HepG2 (cell line): ENCODE measurements around the gene FCER1G. TPM values are rescaled to one million over a fixed set of nuclear protein-coding genes. Genes with fewer than 3 reads are reported as not detected.

Experiments used
- FLYWCH1 ChIP-seq: sonication (generic); formaldehyde crosslinking; IDR thresholded peaks from 2 replicates; pipeline ENCODE4 v1.8.1; 2023; ENCODE audit warnings: mild to moderate bottlenecking, missing genetic modification reagents
- IRF9 ChIP-seq: sonication (generic); formaldehyde crosslinking; IDR thresholded peaks from 2 replicates; pipeline ENCODE4 v1.8.0; 2022; ENCODE audit warnings: missing genetic modification reagents, mild to moderate bottlenecking, borderline replicate concordance
- KAT8 ChIP-seq: IDR thresholded peaks from 2 replicates; pipeline ENCODE4 v1.6.1; 2016; ENCODE audit warnings: missing genetic modification reagents, missing compliant biosample characterization
- NAIF1 ChIP-seq: sonication (generic); formaldehyde crosslinking; IDR thresholded peaks from 2 replicates; pipeline ENCODE4 v1.5.0; 2020; ENCODE audit warnings: mild to moderate bottlenecking, missing genetic modification reagents, borderline replicate concordance
- TCF7 ChIP-seq: sonication (generic); IDR thresholded peaks from 2 replicates; pipeline ENCODE4 v1.6.1; 2016; ENCODE audit warnings: antibody characterized with exemption, low read depth
- ZBTB42 ChIP-seq: sonication (generic); formaldehyde crosslinking; IDR thresholded peaks from 2 replicates; pipeline ENCODE4 v1.5.0; 2020; ENCODE audit warnings: mild to moderate bottlenecking, missing genetic modification reagents
- ZNF354B ChIP-seq: sonication (generic); formaldehyde crosslinking; IDR thresholded peaks from 2 replicates; pipeline ENCODE4 v1.8.0; 2022; ENCODE audit warnings: mild to moderate bottlenecking, missing genetic modification reagents
- ZNF407 ChIP-seq: sonication (generic); formaldehyde crosslinking; IDR thresholded peaks from one replicate; pipeline ENCODE4 v1.5.1; 2020; ENCODE audit warnings: mild to moderate bottlenecking, missing genetic modification reagents; ENCODE audit errors: not compliant biosample characterization
- ZNF441 ChIP-seq: sonication (generic); formaldehyde crosslinking; IDR thresholded peaks from 2 replicates; pipeline ENCODE4 v1.7.0; 2021; ENCODE audit warnings: missing genetic modification reagents, borderline replicate concordance
- ZNF552 ChIP-seq: sonication (generic); formaldehyde crosslinking; IDR thresholded peaks from 2 replicates; pipeline ENCODE4 v1.9.0; 2022; ENCODE audit warnings: missing genetic modification reagents, mild to moderate bottlenecking, borderline replicate concordance
- ZNF597 ChIP-seq: sonication (generic); formaldehyde crosslinking; IDR thresholded peaks from 2 replicates; pipeline ENCODE4 v1.5.0; 2020; ENCODE audit warnings: missing genetic modification reagents
- ZNF629 ChIP-seq: sonication (generic); formaldehyde crosslinking; conservative IDR thresholded peaks from 2 replicates; pipeline ENCODE4 v1.5.0; 2020; ENCODE audit warnings: missing genetic modification reagents
- ZNF883 ChIP-seq: sonication (generic); formaldehyde crosslinking; IDR thresholded peaks from 2 replicates; pipeline ENCODE4 v1.5.1; 2020; ENCODE audit warnings: mild to moderate bottlenecking, missing genetic modification reagents; ENCODE audit errors: not compliant biosample characterization
- polyA plus RNA-seq, 8 experiments: library from polyadenylated mRNA; depleted of rRNA in 3 of 8; stranded (reverse) in 7 of 8; unstranded in 1 of 8; fragments of >200 nt; fragmentation: Illumina TruSeq in 4 of 8; extraction: Trizol in 4 of 8; gene quantifications; 2 replicates each; pipeline versions ENCODE4 v1.2.1 to v1.2.3, GENCODE V29; 2011 to 2016; ENCODE audit warnings: low read depth in 4 of 8, missing spikeins in 1 of 8, mixed read lengths in 1 of 8; ENCODE audit not compliant: insufficient read depth in 1 of 8
- total RNA-seq, 5 experiments: library from RNA; depleted of rRNA; stranded (reverse); fragments of >200 nt; fragmentation: Illumina TruSeq; extraction: Trizol; gene quantifications; 2 replicates each; pipeline ENCODE4 v1.2.3, GENCODE V29; 2016; ENCODE audit warnings: low read depth in 1 of 5
- TF ChIP-seq, protein P1 (sequence below): sonication (generic); formaldehyde crosslinking; IDR thresholded peaks from 2 replicates; pipeline ENCODE4 v1.5.1; 2020; ENCODE audit warnings: mild to moderate bottlenecking, missing genetic modification reagents, borderline replicate concordance
- TF ChIP-seq, protein P2 (sequence below): sonication (generic); formaldehyde crosslinking; conservative IDR thresholded peaks from 2 replicates; pipeline ENCODE4 v1.4.0; 2020; ENCODE audit warnings: missing genetic modification reagents

FCER1G gene
- total and polyA plus RNA-seq, 2 of the 13 experiments (the other 11 are each of a cell fraction or from before 2014, with no cell fraction given) = 1.3 to 6.4 TPM

DNA sequence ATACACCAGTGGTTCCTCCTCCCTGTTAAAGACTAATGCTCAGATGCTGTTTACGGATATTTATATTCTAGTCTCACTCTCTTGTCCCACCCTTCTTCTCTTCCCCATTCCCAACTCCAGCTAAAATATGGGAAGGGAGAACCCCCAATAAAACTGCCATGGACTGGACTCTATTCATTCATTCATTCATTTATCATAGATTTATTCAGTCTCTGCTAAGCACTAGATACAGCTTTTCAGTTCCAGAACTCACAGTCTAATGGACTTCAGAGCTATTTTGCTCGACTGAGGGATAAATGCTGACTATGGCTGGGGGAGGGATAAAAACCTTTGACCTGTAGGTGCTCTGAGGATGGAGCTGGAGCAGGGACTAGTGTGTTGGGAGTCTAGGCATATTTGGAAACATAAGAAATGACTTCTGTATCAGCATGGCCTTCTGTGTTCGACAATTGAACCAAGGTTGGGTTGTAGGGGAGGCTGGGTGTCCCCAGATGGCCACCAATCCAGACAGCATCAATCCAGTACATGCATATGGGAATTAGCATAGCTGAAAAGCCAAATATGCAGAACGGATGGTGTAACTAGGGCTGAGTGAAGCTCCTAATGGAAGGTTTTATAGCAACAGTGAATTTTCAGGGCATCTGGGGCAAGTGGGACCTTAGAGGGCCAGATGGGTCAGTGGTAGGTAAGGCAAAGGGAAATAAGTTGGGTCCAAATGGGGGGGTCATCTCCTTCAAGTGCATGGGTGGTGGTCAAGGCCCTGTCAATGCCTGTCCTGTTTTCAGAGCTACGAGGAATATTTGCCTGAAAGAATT lies 4.2 kb downstream of the FCER1G start (continued):
- TF ChIP-seq NAIF1 (CRISPR knock-in tag) (no peak), KAT8 (no peak), ZNF407 (CRISPR knock-in tag) (no peak), ZNF629 (CRISPR knock-in tag) (no peak), IRF9 (CRISPR knock-in tag) (no peak), ZBTB42 (CRISPR knock-in tag) (no peak), ZNF883 (CRISPR knock-in tag) (peak; percentile 58), ZNF552 (CRISPR knock-in tag) (no peak), ZNF441 (CRISPR knock-in tag) (no peak), ZNF354B (CRISPR knock-in tag) (no peak), FLYWCH1 (CRISPR knock-in tag) (no peak), ZNF597 (no peak), TCF7 (no peak)
- TF ChIP-seq, protein P1, sequence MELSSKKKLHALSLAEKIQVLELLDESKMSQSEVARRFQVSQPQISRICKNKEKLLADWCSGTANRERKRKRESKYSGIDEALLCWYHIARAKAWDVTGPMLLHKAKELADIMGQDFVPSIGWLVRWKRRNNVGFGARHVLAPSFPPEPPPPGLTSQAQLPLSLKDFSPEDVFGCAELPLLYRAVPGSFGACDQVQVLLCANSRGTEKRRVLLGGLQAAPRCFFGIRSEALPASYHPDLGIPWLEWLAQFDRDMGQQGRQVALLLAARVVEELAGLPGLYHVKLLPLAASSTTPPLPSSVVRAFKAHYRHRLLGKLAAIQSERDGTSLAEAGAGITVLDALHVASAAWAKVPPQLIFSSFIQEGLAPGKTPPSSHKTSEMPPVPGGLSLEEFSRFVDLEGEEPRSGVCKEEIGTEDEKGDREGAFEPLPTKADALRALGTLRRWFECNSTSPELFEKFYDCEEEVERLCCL = no peak
- TF ChIP-seq, protein P2, sequence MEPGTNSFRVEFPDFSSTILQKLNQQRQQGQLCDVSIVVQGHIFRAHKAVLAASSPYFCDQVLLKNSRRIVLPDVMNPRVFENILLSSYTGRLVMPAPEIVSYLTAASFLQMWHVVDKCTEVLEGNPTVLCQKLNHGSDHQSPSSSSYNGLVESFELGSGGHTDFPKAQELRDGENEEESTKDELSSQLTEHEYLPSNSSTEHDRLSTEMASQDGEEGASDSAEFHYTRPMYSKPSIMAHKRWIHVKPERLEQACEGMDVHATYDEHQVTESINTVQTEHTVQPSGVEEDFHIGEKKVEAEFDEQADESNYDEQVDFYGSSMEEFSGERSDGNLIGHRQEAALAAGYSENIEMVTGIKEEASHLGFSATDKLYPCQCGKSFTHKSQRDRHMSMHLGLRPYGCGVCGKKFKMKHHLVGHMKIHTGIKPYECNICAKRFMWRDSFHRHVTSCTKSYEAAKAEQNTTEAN (CRISPR knock-in tag) = no peak
